HG03575 (cell line): ENCODE measurements around the gene HDAC4.

Source experiments
- ATAC-seq: cut with Tn5 transposase; IDR thresholded peaks from one replicate; pipeline ENCODE4 v1.9.1; 2021; ENCODE audit not compliant: unreplicated experiment, insufficient number of reproducible peaks, low FRiP score; ENCODE audit errors: extremely low read depth

Gene HDAC4

DNA sequence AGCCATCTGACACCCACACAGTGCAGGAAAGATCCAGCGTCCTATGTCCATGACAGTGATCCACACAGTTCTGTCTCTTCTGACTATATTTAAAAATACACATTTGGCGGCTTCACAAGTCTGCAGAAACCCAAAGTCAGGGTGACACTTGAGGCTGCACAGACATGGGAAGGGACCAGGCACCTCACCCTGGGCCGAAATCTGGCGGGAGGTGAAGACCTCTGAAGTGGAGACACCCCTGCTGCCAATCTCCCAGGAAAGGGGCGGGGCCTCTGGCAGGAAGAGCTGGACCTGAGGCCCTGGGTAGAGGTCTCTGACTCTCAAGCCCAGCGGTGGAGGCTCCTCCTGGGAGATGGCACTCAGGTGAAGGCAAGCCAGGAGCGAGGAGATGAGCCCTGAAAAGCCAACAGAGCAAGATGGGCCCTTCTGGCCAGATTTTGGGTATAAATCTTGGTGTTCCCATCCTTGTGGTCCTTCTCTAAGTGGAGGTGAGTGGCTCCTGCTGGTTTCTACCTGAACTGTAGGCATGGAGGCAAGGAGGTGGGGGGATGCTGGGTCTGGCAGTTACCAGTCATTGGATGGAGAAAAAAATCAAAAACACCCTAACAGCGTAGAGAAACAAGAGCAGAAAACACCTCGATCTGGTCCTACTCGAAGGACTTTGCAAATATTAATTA lies 248.4 kb downstream of the HDAC4 start:
- ATAC-seq = no peak

GRCh38 chr2:239151201-239152131 lies 249.4 kb downstream of the HDAC4 start:
- ATAC-seq = no peak

DNA sequence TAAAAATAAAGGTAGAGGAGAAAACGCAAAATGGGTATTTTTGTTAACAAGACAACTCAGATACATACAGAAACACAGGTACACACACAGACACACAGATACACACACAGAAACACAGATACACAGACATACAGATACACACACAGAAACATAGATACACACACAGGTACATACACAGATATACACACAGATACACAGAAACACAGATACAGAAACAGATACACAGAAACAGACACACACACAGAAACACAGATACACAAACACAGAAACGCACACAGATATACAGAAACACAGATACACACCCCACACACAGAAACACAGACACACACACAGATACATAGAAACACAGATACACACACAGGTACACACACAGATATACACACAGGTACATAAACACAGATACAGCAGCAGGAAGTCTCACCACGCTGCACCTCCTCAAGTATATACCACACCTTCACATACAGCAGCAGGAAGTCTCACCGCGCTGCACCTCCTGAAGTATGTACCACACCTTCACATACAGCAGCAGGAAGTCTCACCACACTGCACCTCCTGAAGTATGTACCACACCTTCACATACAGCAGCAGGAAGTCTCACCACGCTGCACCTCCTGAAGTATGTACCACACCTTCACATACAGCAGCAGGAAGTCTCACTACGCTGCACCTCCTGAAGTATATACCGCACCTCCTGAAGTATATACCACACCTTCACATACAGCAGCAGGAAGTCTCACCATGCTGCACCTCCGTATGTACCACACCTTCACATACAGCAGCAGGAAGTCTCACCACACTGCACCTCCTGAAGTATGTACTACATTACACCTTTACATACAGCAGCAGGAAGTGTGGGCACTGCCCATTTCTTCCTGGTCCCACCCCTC lies 250.5 kb downstream of the HDAC4 start:
- no peak for ATAC-seq

DNA sequence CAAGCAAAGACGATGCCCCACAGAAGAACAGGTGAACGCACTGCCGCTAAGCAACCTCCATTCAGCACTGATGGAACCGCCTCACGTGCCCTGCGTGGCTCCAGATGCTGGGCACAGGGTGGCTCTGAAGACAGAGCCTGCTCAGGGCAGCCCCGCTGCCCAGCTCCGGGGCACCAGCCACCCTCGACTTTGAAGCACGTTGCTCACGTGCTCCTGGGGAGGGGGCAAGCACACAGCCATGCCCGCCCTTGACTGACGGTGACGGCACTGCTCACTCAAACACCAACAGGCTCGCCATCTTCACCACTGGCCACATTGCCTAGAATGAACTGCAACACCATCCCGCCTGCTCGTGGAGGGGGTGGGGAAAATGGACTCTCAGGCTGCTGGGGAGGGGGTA lies 251.3 kb downstream of the HDAC4 start:
- ATAC-seq = no peak

DNA sequence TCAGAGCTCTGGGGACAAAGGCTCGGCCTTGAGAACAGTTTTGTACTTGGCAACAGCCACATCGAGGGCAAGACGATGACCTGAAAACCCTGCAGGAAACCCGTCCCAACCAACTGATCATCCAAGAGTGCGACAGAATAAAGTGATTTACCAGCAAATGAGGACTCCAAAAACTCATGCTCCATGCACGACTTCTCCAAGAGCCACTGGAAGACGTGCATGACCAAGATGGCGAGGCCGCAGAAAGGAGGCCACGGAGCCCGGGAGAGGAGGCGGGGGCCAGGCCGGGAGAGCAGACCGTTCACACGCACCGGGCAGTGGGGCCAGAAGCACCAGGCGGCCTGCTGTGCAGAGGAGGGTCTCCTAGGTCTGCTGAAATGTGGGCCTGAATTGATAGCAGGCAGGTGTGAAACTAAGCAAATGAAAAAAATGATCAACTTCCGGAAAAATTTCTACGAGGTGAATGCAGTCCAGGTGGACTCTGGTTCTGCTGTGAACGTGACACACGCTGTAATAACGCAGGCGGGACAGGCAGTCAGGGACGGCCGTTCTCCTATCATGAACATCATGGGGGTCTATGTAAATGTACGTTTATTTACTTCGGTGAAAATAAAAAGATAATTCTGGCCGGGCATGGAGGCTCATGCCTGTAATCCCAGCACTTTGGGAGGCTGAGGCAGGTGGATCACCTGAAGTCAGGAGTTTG lies 252.2 kb downstream of the HDAC4 start:
- ATAC-seq = no peak

GRCh38 chr2:239147376-239147775 lies 253.4 kb downstream of the HDAC4 start:
- no peak for ATAC-seq

DNA sequence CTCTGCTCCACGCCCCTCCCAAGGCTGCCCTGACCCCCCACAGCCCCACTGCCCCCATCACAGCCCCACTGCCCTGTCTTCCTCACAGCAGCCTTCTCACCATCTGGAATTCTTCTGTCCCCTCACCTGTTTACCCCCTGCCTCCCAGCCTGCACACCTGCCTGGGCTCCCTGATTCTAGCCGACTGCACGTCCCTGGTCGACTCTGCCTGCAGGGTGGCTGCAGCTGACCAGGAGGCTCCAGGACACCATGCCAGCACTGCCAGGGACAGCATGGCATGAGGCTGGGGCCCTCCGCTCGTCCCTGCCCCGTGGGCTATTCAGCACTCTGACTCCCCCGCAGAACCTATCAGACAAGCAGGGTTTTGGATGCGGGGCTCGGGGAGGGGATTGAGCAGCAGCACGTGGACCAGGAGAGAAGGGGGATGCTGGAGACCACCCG lies 254.1 kb downstream of the HDAC4 start:
- ATAC-seq = no peak

- no peak for ATAC-seq
These were observed 254.7 kb downstream of the HDAC4 start for GRCh38 chr2:239146011-239146641.

DNA sequence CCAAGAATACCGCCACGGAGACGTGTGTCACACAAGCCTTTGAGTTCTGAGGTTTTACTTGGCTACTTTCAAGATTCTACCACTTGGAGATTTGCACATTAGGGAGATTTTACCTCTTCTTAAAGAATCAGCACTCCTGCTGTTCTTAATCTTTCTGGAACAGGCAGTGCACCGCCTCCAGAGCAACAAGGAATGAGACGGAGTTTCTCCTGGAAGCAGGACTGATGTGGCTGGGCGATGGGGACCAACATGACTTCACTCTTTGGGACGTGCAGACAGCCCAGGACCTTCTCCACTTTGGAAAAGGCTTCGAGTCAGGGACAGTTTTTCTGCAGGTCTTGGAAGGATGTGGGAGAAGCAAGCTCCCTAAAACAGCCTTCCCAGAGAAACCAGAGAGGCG lies 255.2 kb downstream of the HDAC4 start:
- no peak for ATAC-seq

DNA sequence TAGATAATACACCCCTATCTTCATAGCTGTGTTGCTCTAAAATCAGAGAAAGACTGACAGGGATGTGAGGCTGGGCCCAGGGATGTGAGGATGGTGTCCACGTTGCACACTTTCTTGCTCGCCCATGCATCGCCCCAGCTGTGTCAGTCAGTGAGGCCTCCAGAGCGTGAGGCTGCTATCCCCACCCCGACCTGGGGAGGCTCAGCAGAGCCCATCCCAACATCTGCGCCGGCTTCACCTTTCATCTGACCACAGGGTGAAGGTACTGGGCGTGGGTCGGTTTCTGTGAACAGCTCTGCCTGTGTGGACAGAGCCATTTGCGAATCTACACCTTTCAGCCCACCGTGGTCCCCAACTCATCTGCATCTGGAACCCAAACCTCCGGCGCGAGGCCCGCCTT lies 255.7 kb downstream of the HDAC4 start:
- ATAC-seq = no peak

- no peak for ATAC-seq
These were observed 256.2 kb downstream of the HDAC4 start for GRCh38 chr2:239144713-239144999.

DNA sequence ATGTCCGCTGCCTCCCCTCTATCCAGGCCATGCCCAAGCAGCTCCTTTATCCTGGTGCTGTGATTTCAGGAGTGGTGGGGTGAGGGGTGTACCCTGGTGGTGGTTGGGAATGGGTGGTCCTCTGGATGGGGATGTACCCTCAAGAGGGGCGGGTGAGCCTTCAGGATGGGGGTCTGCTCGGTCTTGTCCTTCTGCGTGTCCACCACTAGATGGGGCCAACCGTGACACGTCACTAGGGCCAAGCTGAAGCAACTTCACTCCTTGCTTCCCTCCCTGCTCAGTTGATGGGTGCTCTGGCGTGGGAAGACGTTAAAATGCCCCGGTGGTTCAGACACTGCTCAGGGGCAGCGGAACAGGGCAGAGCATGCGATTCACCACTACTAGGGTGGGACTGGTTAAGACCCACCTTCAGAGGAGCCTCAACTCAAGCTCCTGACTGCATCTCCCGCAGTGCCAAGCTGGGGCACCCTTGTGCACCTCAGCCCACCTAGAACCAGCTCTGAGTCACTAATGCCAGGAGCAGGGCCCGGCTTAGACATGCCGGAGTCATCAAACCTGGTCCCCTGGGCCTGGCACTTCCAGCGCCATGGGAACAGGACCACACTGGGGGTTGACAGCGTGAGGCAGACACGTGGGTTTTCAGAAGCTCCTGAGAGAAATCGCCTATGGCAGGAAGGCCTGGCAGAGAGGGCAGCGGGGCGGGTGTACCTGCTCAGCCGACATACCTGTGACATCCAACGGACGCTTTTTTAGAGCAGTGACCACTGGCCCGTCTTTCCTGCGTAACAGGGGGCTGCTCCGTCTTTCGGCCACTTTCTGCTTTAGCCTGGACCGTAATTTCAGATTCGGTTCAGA lies 256.7 kb downstream of the HDAC4 start:
- ATAC-seq = no peak

GRCh38 chr2:239142806-239143205 lies 258.0 kb downstream of the HDAC4 start:
- no peak for ATAC-seq

GRCh38 chr2:239142296-239142695 lies 258.5 kb downstream of the HDAC4 start:
- ATAC-seq = no peak

GRCh38 chr2:239141021-239141760 lies 259.6 kb downstream of the HDAC4 start:
- ATAC-seq = no peak

DNA sequence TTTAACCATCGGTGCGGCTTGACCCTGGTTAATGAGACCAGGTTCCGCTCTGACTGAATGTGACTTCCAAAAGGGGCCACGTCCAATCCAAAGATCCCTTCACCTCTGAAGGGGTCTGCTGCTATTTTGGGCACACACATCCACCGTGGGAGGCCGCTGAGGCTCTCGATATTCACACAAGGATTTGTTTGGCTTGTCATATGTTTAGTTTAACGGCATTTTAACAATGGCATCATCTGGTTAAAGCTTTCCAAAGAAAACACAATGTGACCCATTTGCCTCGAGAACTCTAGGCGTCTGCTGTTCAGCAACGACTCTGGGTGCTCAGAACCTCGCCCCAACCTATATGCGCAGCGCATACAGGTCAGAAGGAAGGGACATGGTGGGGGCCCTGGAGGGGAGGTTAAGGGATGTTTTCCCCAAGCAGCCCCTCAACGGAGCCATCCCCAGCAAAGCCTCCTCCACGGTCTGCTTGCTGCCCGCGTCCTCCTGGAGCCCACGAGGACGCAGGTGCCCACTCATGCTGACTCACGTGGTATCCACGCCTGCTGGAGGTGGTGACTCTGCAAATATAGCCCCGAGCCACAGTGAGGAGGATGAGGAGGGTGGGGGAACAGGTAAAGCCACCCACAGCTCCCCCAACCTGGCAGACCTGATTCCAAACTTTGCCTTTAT lies 260.3 kb downstream of the HDAC4 start:
- no peak for ATAC-seq

GRCh38 chr2:239139566-239139965 lies 261.3 kb downstream of the HDAC4 start:
- no peak for ATAC-seq
